HepG2 (cell line): ENCODE measurements around the gene NDUFB10.

Experiments used
- ELF4 ChIP-seq: sonication (generic); formaldehyde crosslinking; IDR thresholded peaks from 2 replicates; pipeline ENCODE4 v1.5.0; 2020; ENCODE audit warnings: missing genetic modification reagents, mild to moderate bottlenecking, moderate library complexity, borderline replicate concordance
- FOXK2 ChIP-seq: fragments of 450-650 bp; IDR thresholded peaks from 2 replicates; pipeline ENCODE4 v1.6.1; 2016
- TF ChIP-seq, protein P1 (sequence below): sonication (generic); formaldehyde crosslinking; IDR thresholded peaks from 2 replicates; pipeline ENCODE4 v1.4.0; 2020; ENCODE audit warnings: mild to moderate bottlenecking, missing genetic modification reagents, borderline replicate concordance
- TF ChIP-seq, protein P2 (sequence below): sonication (generic); formaldehyde crosslinking; IDR thresholded peaks from 2 replicates; pipeline ENCODE4 v1.5.0; 2020; ENCODE audit warnings: mild to moderate bottlenecking, missing genetic modification reagents, moderate library complexity

DNA sequence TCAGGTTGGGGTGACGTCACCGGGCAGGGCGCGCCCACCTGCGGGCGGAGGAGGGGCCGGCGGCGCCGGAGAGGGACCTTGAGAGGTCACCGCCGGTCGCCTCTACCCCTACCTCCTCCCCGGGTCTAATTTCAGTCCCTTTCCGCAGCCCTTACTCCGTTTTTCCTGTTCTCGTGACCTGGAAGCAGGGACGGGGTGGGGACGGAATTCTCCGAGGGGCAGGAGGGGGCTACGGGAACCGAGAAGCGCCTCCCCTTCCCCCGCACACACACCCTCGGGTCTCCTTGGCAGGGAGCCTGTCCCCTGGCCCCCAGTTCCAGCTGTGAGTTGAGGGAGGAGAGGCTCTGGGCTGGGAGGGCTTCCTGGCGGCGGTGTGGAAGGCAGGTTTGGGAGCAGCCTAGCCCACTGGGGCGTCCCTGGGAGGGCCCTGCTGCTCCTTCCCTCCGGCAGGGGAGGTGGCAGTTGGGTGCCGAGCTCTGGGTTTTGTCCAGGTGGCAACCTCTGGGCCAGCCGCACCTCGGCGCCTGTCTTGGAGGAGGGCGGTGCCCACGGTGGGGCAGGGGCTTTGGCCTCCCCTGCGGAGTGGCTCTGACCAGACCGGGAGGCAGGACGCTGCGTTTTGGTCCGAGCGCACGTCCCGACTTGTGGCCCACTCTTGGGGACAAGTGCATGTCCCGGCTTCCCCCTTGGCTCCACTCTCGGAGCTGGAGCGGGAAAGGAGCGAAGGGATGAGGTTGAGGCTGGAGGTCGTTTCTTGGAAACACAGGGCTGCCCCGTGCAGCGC lies 31.2 kb downstream of the NDUFB10 start:
- TF ChIP-seq, protein P1, sequence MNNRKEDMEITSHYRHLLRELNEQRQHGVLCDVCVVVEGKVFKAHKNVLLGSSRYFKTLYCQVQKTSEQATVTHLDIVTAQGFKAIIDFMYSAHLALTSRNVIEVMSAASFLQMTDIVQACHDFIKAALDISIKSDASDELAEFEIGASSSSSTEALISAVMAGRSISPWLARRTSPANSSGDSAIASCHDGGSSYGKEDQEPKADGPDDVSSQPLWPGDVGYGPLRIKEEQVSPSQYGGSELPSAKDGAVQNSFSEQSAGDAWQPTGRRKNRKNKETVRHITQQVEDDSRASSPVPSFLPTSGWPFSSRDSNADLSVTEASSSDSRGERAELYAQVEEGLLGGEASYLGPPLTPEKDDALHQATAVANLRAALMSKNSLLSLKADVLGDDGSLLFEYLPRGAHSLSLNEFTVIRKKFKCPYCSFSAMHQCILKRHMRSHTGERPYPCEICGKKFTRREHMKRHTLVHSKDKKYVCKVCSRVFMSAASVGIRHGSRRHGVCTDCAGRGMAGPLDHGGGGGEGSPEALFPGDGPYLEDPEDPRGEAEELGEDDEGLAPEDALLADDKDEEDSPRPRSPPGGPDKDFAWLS (CRISPR knock-in tag), result no peak
- TF ChIP-seq FOXK2 (no peak), ELF4 (CRISPR knock-in tag) (no peak)
- TF ChIP-seq, protein P2, sequence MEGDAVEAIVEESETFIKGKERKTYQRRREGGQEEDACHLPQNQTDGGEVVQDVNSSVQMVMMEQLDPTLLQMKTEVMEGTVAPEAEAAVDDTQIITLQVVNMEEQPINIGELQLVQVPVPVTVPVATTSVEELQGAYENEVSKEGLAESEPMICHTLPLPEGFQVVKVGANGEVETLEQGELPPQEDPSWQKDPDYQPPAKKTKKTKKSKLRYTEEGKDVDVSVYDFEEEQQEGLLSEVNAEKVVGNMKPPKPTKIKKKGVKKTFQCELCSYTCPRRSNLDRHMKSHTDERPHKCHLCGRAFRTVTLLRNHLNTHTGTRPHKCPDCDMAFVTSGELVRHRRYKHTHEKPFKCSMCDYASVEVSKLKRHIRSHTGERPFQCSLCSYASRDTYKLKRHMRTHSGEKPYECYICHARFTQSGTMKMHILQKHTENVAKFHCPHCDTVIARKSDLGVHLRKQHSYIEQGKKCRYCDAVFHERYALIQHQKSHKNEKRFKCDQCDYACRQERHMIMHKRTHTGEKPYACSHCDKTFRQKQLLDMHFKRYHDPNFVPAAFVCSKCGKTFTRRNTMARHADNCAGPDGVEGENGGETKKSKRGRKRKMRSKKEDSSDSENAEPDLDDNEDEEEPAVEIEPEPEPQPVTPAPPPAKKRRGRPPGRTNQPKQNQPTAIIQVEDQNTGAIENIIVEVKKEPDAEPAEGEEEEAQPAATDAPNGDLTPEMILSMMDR, result no peak
